ENCODE results near the gene C2orf92. TPM values are rescaled to one million over a fixed set of nuclear protein-coding genes. Genes with fewer than 3 reads are reported as not detected.

The C2orf92 gene
- polyA plus RNA-seq, 3 donors from 2014 or later: 0.37 TPM; not detected in 2

- Mint-ChIP-seq H3K27me3 (ENCODE audit: low read depth in 3 of 3) (no peaks in the 10 kb centered on the region), H3K27ac (peak overlapping the region in 3 of 6 donors; percentile 18 to 48 (median 34)), H3K4me1 (peaks cover 2 to 8% of the 10 kb centered on the region in 2 donors), H3K36me3 (peaks cover under 1 to 14% (median 3%) of the 10 kb centered on the region in 3 donors), H3K4me3 (no peak overlapping the region), H3K9me3 (peaks cover 0 to 1% (median 0%) of the 10 kb centered on the region in 6 donors)
- DNase-seq: no peak
These were observed 14.7 kb upstream of the C2orf92 start for GRCh38 chr2:97654791-97655190.

DNA sequence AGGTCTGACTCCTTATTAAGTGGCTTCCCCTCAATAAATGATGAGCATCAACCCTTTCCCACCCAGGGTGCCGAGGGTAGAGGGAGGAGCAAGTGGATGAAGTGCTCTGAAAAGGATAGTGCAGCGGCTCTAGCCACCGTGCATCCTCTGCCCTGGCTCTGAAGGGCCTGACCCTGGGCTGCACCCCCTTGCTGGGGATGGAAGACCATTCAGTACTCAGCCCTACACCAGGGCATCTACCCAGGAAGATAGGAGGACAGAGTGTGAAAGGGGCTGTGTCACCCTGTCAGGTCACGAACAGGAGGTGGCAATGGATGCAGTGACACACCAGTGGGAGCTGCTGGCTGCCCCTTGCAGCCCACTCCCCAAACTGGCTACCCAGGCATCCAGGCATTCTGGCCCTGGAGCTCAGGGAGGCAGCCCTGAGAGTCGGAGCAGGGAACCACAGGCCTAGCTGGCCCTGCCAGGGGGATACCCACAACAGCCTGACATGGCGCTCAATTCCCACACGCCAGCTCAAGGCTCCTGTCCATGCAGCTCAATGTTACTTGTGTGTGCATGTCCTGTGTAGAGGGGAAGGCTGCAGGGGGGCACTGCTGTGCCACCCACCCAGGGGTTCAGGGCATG, 13.3 kb upstream of the C2orf92 start:
- H3K27ac Mint-ChIP-seq: no peak overlapping the region
- no peak for DNase-seq
- peaks cover 5 to 11% of the 10 kb centered on the region in 2 donors for H3K4me1 Mint-ChIP-seq
- peaks cover 0 to 1% (median 0%) of the 10 kb centered on the region in 6 donors for H3K9me3 Mint-ChIP-seq
- peaks cover 0 to 7% (median 3%) of the 10 kb centered on the region in 3 donors for H3K36me3 Mint-ChIP-seq
- H3K4me3 Mint-ChIP-seq: no peak overlapping the region
- H3K27me3 Mint-ChIP-seq (ENCODE audit: low read depth in 3 of 3): no peaks in the 10 kb centered on the region

DNA sequence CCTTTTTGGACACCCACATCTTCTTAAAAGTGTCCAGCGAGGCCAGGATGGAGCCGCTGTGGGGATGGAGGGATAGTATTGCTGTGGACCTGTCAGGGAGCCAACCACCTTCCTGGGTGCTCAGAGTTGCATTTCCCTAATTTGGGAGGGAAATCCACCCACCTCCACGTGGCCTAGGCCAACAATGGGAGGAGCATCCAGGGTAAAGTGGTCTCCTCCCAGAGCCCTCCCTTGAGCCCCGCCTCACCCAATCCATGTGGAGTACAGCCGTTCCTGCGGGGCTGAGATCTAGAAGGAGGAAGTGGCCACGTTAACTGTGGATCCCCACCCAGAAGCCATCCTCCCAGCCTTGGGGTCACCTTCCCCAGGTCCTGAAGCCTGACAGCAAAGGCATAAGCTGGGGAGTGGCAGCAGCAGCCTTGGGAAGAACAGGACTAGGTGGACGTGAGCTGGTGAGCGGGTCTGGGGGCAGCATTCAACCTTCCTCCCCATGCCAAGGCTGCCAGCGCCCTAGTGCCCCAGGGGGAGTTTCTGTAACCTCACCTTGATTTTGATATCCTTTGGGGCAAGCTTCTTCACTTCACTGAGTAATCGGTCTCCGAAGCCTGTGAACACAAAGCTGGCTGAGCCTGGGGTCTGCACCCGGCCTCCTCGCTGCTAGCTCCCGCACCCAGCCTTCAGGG, 12.5 kb upstream of the C2orf92 start:
- peaks cover 0 to 7% (median 3%) of the 10 kb centered on the region in 3 donors for H3K36me3 Mint-ChIP-seq
- no peak for DNase-seq
- H3K9me3 Mint-ChIP-seq: peaks cover 0 to 1% (median 0%) of the 10 kb centered on the region in 6 donors
- peaks cover 13 to 19% of the 10 kb centered on the region in 2 donors for H3K4me1 Mint-ChIP-seq
- H3K4me3 Mint-ChIP-seq: no peak overlapping the region
- H3K27me3 Mint-ChIP-seq (ENCODE audit: low read depth in 3 of 3): no peaks in the 10 kb centered on the region
- H3K27ac Mint-ChIP-seq: no peak overlapping the region

- Mint-ChIP-seq H3K36me3 (peaks cover 0 to 7% (median 3%) of the 10 kb centered on the region in 3 donors), H3K4me1 (peaks cover 24 to 30% of the 10 kb centered on the region in 2 donors), H3K27ac (peak overlapping the region in 1 of 6 donors; percentile 55), H3K4me3 (no peak overlapping the region), H3K9me3 (peaks cover 0 to 1% (median 0%) of the 10 kb centered on the region in 6 donors), H3K27me3 (ENCODE audit: low read depth in 3 of 3) (peaks cover 0 to 2% (median 0%) of the 10 kb centered on the region in 3 donors)
- DNase-seq: no peak
These were observed 11.4 kb upstream of the C2orf92 start for GRCh38 chr2:97657986-97658690.

DNA sequence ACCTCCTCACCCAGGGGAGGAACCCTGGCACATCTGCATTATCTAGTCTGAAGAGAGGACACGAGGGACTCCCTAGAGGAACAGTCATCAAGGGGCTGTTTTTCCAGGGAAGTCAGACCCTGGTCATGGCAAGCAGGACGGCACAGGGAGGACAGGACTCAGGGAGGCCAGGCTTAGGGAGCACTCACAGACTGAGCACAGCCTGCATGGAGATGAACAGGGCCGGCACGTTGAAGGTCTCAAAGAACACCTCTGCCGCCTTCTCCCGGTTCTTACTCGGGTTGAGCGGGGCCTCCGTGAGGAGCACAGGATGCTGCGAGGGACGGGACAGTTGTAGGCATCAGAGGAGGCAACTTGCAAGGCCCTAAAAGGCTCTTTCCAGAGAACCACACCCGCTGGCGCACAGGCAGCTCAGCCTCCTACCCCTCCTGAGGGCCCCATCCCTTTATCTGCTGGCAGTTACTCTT, 10.8 kb upstream of the C2orf92 start:
- Mint-ChIP-seq H3K27ac (peak overlapping the region in 2 of 6 donors; percentile 32 to 55), H3K4me1 (peaks cover 26 to 31% of the 10 kb centered on the region in 2 donors), H3K36me3 (peaks cover 0 to 7% (median 3%) of the 10 kb centered on the region in 3 donors), H3K4me3 (no peak overlapping the region), H3K9me3 (peaks cover 0 to 1% (median 0%) of the 10 kb centered on the region in 6 donors), H3K27me3 (ENCODE audit: low read depth in 3 of 3) (peaks cover 0 to 2% (median 0%) of the 10 kb centered on the region in 3 donors)
- no peak for DNase-seq

GRCh38 chr2:97659256-97660043, 10.1 kb upstream of the C2orf92 start:
- Mint-ChIP-seq H3K36me3 (peaks cover 0 to 7% (median 3%) of the 10 kb centered on the region in 3 donors), H3K4me1 (peaks cover 25 to 31% of the 10 kb centered on the region in 2 donors), H3K27ac (no peak overlapping the region), H3K9me3 (peaks cover 0 to 1% (median 0%) of the 10 kb centered on the region in 6 donors), H3K27me3 (ENCODE audit: low read depth in 3 of 3) (peaks cover 0 to 7% (median 5%) of the 10 kb centered on the region in 3 donors), H3K4me3 (no peak overlapping the region)
- DNase-seq: no peak

GRCh38 chr2:97660044-97660774, 9.3 kb upstream of the C2orf92 start:
- H3K36me3 Mint-ChIP-seq: peaks cover 0 to 7% (median 3%) of the 10 kb centered on the region in 3 donors
- no peak for DNase-seq
- H3K27ac Mint-ChIP-seq: no peak overlapping the region
- no peak overlapping the region for H3K4me3 Mint-ChIP-seq
- peaks cover 0 to 1% (median 0%) of the 10 kb centered on the region in 6 donors for H3K9me3 Mint-ChIP-seq
- H3K27me3 Mint-ChIP-seq (ENCODE audit: low read depth in 3 of 3): peaks cover 0 to 7% (median 5%) of the 10 kb centered on the region in 3 donors
- peaks cover 31 to 38% of the 10 kb centered on the region in 2 donors for H3K4me1 Mint-ChIP-seq

- Mint-ChIP-seq H3K9me3 (no peaks in the 10 kb centered on the region), H3K27ac (no peak overlapping the region), H3K4me3 (no peak overlapping the region), H3K4me1 (peaks cover 31 to 41% of the 10 kb centered on the region in 2 donors), H3K27me3 (ENCODE audit: low read depth in 3 of 3) (peaks cover 0 to 7% (median 5%) of the 10 kb centered on the region in 3 donors), H3K36me3 (peaks cover 0 to 7% (median 3%) of the 10 kb centered on the region in 3 donors)
- DNase-seq: no peak
These were observed 8.6 kb upstream of the C2orf92 start for GRCh38 chr2:97660775-97661389.

DNA sequence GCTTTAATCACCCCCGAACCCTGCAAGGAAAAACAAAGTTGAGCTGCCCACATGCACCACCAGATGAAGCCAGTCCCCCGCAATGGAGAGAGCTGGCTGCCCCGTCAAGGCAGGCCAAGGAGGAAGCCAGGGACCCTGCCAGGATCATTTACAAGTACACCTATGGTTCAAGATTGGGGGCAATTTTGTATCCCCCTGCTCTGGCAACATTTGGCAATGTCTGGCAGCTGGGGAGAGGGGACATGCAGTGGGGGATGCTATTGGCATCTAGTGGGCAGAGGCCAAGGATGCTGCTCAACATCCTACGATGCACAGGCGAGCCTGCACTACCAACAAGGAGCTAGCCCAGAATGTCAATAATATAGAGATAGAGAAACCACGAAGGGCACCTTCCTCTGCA, 7.6 kb upstream of the C2orf92 start:
- H3K4me1 Mint-ChIP-seq: peaks cover 31 to 41% of the 10 kb centered on the region in 2 donors
- no peaks in the 10 kb centered on the region for H3K9me3 Mint-ChIP-seq
- H3K36me3 Mint-ChIP-seq: peaks cover 0 to 7% (median 3%) of the 10 kb centered on the region in 3 donors
- peak overlapping the region in 5 of 6 donors; percentile 97 to 98 (median 97) for H3K27ac Mint-ChIP-seq
- peak overlapping the region; percentile 92 to 95 (median 93) for H3K4me3 Mint-ChIP-seq
- H3K27me3 Mint-ChIP-seq (ENCODE audit: low read depth in 3 of 3): peaks cover 2 to 7% (median 5%) of the 10 kb centered on the region in 3 donors
- DNase-seq: no peak

- Mint-ChIP-seq H3K27ac (peak overlapping the region; percentile 97 to 98 (median 97)), H3K4me1 (peaks cover 31 to 41% of the 10 kb centered on the region in 2 donors), H3K36me3 (peaks cover 0 to 7% (median 3%) of the 10 kb centered on the region in 3 donors), H3K27me3 (ENCODE audit: low read depth in 3 of 3) (peaks cover 2 to 7% (median 5%) of the 10 kb centered on the region in 3 donors), H3K9me3 (no peaks in the 10 kb centered on the region), H3K4me3 (peak overlapping the region; percentile 92 to 95 (median 93))
- peak in 1 of 3 donors; percentile 43 for DNase-seq
These were observed 7.1 kb upstream of the C2orf92 start for GRCh38 chr2:97662386-97662894.

- DNase-seq: peak; percentile 66 to 76 (median 70)
- no peaks in the 10 kb centered on the region for H3K9me3 Mint-ChIP-seq
- peaks cover 2 to 7% (median 5%) of the 10 kb centered on the region in 3 donors for H3K27me3 Mint-ChIP-seq (ENCODE audit: low read depth in 3 of 3)
- H3K4me3 Mint-ChIP-seq: peak overlapping the region; percentile 92 to 95 (median 93)
- H3K4me1 Mint-ChIP-seq: peaks cover 31 to 41% of the 10 kb centered on the region in 2 donors
- H3K36me3 Mint-ChIP-seq: peaks cover 0 to 6% (median 0%) of the 10 kb centered on the region in 3 donors
- H3K27ac Mint-ChIP-seq: peak overlapping the region; percentile 97 to 98 (median 97)
These were observed 6.5 kb upstream of the C2orf92 start for GRCh38 chr2:97662895-97663625.
